Choroid plexus epithelial cell (primary cell): ENCODE data around the gene CD38.

Source experiments
- DNase-seq: peaks from one replicate; pipeline ENCODE4 v3.0.0-alpha.2; 2010; ENCODE audit warnings: low read depth
- H3K4me3 ChIP-seq: 2 replicates; pipeline ENCODE4 v1.5.1; 2011; ENCODE audit warnings: low read depth, mild to moderate bottlenecking, control low read depth, low read length, moderate library complexity
- CTCF ChIP-seq: conservative IDR thresholded peaks from 2 replicates; pipeline ENCODE4 v1.5.1; 2011; ENCODE audit warnings: low read depth, mild to moderate bottlenecking, control low read depth, inconsistent platforms, low read length, moderate library complexity

The CD38 gene

GRCh38 chr4:15765391-15765790 is 12.7 kb upstream of the CD38 start:
- no peak for DNase-seq
- TF ChIP-seq CTCF, result no peak
- H3K4me3 ChIP-seq, result no peak overlapping the region

GRCh38 chr4:15765910-15766697 is 12.0 kb upstream of the CD38 start:
- DNase-seq, result peak; percentile 22
- TF ChIP-seq CTCF, result no peak
- H3K4me3 ChIP-seq, result no peak overlapping the region

- no peak for DNase-seq
- no peak for TF ChIP-seq CTCF
- H3K4me3 ChIP-seq, result no peak overlapping the region
These were observed 11.3 kb upstream of the CD38 start for GRCh38 chr4:15766821-15767220.

GRCh38 chr4:15769202-15769601 is 8.9 kb upstream of the CD38 start:
- TF ChIP-seq CTCF, result no peak
- DNase-seq, result no peak
- no peak overlapping the region for H3K4me3 ChIP-seq

- no peak for DNase-seq
- TF ChIP-seq CTCF, result no peak
- no peak overlapping the region for H3K4me3 ChIP-seq
These were observed 6.7 kb upstream of the CD38 start for GRCh38 chr4:15771216-15772058.

- TF ChIP-seq CTCF, result no peak
- DNase-seq, result peak; percentile 58
These were observed 4.1 kb upstream of the CD38 start for GRCh38 chr4:15774020-15774420.

More at GRCh38 chr4:15774020-15774420, 4.1 kb upstream of the CD38 start:
- H3K4me3 ChIP-seq, result no peak overlapping the region
